ENCODE measurements around the gene ZFP36.

ZFP36 gene

DNA sequence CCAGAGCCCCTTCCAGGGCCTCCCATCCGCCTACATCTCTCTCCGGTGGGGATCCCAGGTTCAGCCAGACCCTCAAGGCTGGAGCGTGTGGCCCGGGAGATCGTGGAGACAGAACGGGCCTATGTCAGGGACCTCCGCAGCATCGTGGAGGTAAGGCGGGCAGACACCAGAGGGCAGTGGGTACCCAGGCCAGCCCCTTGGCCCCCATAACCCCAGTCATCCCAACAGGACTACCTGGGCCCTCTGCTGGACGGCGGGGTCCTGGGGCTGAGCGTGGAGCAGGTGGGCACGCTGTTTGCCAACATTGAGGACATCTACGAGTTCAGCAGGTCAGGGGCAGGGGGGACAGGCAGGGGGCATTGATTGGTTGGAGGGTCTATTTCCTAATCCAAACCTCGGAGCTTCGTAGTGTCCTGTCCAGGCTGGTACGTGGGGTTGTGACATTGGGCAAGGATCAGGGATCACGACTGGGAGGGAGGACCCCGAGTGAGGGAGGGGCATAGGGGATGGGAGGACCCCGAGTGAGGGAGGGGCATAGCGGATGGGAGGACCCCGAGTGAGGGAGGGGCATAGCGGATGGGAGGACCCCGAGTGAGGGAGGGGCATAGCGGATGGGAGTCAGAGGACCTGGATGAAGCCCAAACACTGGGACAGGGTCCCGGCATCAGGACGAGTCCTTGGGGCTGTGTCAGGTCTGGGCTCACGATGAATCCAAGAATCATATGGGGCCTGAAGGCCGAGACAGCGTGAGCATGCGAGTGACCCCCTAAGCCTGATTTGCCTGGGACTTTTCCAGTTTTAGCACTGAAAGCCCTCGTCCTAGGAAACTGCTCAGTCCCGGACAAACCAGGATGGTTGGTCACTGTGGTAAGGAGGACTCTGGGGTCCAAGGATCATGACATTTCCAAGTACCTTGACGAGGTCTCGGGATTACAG is 8.7 kb downstream of the ZFP36 start:
- H3K4me3 Mint-ChIP-seq = no peak overlapping the region
- no peak overlapping the region for H3K27ac Mint-ChIP-seq

DNA sequence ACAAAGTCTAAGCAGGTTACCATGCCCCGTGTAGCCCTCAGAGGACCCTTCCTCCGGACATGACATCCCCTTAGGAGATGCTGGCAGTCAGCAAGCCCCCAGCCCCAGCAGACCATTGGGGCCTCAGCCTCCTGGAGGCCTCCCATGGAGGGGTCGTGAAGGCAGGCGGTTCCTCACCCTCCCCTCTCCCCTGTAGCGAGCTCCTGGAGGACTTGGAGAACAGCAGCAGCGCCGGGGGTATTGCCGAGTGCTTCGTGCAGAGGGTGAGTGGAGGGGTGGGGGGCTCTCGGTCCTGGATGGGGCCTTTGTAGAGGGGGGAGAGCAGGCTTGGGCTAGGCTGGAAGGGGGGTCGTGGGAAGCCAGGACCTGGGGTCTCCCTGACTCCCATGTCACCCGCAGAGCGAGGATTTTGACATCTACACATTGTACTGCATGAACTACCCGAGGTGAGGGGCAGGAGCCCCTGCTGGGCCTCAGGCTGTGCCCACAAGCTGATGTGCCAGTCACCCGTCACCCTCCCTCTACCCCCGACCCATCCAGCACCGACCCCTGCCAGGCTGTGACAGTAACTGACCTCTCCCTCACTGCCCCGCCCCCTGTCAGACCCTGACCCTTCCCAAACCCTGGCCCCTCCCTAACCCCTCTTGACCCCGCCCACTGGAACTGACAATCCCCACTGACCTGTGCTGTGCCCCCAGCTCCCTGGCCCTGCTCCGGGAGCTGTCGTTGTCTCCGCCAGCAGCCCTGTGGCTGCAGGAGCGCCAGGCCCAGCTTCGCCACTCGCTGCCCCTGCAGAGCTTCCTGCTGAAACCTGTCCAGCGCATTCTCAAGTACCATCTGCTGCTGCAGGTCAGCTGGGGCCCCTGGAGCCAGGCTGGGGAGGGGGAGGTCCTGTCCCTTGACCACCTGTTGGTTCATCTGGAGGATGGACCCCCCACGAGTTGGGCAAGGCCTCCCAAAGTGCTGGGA is 9.8 kb downstream of the ZFP36 start:
- H3K4me3 Mint-ChIP-seq = no peak overlapping the region
- peaks cover 19% of the 10 kb centered on the region for H3K4me1 Mint-ChIP-seq (ENCODE audit: low read depth)
- no peaks in the 10 kb centered on the region for H3K9me3 Mint-ChIP-seq
- H3K27ac Mint-ChIP-seq = no peak overlapping the region
- no peaks in the 10 kb centered on the region for H3K27me3 Mint-ChIP-seq (ENCODE audit: low read depth)
- H3K36me3 Mint-ChIP-seq (ENCODE audit: low read depth) = peaks cover 10% of the 10 kb centered on the region

More for the DNA sequence above, 8.7 kb downstream of the ZFP36 start:
- Mint-ChIP-seq H3K9me3 (no peaks in the 10 kb centered on the region), H3K27me3 (ENCODE audit: low read depth) (no peaks in the 10 kb centered on the region), H3K4me1 (ENCODE audit: low read depth) (peaks cover 30% of the 10 kb centered on the region), H3K36me3 (ENCODE audit: low read depth) (peaks cover 18% of the 10 kb centered on the region)

DNA sequence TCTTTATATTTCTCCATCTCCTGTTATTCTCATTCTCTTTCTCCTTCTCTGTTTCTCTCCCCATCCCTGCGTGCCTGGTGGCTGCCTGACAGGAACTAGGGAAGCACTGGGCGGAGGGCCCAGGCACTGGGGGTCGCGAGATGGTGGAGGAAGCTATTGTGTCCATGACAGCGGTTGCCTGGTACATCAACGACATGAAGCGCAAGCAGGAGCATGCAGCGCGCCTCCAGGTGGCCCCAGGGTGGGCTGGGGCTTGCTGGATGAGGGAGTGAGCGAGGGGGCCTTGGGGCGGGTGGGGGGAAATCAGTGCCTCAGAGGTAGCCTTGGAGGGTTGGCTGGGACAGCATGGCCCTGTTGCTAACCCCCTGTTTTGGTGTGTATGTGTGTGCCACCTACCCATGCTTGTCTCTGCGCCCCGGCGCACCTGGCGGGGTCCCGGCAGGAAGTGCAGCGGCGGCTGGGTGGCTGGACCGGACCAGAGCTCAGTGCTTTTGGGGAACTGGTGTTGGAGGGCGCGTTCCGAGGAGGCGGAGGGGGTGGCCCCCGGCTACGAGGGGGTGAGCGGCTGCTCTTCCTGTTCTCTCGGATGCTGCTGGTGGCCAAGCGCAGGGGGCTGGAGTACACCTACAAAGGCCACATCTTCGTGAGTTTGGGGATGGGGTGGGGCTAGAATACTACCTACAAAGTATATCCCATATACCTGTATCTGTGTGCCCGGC is 11.0 kb downstream of the ZFP36 start:
- peak overlapping the region; percentile 40 for H3K4me3 Mint-ChIP-seq
- H3K4me1 Mint-ChIP-seq (ENCODE audit: low read depth) = peaks cover 12% of the 10 kb centered on the region
- peaks cover 9% of the 10 kb centered on the region for H3K36me3 Mint-ChIP-seq (ENCODE audit: low read depth)
- H3K27me3 Mint-ChIP-seq (ENCODE audit: low read depth) = no peaks in the 10 kb centered on the region
- H3K9me3 Mint-ChIP-seq = no peaks in the 10 kb centered on the region
- no peak overlapping the region for H3K27ac Mint-ChIP-seq

DNA sequence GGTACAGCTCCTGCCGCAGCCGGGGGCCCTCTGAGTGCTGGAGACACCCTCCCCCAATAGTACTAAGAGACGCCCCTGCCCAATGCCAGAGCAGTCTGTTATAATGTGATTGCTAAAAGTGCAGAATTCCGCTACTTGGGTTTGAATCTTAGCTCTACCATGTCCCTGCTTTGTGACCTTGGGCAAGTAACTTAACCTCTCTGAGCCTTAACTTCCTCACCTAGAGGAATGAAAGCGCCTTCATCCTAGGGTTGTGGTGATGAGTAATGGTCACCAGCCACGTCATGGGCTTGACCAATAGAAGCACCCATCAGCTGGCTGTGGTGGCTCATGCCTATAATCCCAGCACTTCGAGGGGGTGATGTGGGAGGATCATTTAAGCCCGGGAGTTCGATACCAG is 12.4 kb downstream of the ZFP36 start:
- Mint-ChIP-seq H3K36me3 (ENCODE audit: low read depth) (peaks cover 13% of the 10 kb centered on the region), H3K27me3 (ENCODE audit: low read depth) (no peaks in the 10 kb centered on the region), H3K4me3 (no peak overlapping the region), H3K4me1 (ENCODE audit: low read depth) (peaks cover 9% of the 10 kb centered on the region), H3K27ac (no peak overlapping the region), H3K9me3 (no peaks in the 10 kb centered on the region)

DNA sequence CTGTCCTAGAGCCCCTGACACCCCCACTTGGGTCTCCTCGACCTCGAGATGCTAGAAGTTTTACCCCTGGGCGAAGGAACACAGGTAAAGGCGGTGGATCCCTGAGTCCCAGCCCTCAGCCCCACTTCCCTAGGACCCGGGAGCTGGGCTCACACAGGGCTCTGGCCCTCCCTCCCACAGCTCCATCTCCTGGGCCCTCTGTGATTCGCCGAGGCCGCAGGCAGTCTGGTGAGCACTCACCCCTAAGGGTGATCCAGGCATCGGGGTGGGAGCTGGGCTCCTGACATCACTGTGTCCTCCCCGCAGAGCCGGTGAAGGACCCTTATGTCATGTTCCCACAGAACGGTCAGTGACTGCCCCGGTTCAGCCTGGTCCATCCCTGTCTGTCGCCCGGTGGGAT is 14.1 kb downstream of the ZFP36 start:
- peaks cover 2% of the 10 kb centered on the region for H3K4me1 Mint-ChIP-seq (ENCODE audit: low read depth)
- H3K9me3 Mint-ChIP-seq = no peaks in the 10 kb centered on the region
- no peak overlapping the region for H3K4me3 Mint-ChIP-seq
- peaks cover 22% of the 10 kb centered on the region for H3K36me3 Mint-ChIP-seq (ENCODE audit: low read depth)
- no peaks in the 10 kb centered on the region for H3K27me3 Mint-ChIP-seq (ENCODE audit: low read depth)
- no peak overlapping the region for H3K27ac Mint-ChIP-seq

DNA sequence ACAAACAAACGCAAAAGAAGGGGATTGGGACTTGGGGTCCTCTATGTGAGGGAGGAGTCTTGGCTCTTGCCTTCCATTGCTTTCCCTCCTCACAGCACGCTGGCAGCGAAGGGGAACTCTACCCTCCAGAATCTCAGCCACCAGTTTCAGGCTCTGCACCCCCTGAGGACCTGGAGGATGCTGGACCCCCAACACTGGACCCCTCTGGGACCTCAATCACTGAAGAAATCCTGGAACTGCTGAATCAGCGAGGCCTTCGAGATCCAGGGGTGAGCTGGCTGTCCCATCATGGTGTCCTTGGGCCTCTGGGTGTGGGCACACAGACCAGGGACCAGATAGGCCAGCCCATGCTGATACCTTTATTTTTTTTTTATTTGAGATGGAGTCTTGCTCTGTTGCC is 15.4 kb downstream of the ZFP36 start:
- Mint-ChIP-seq H3K27me3 (ENCODE audit: low read depth) (no peaks in the 10 kb centered on the region), H3K9me3 (no peaks in the 10 kb centered on the region), H3K27ac (no peak overlapping the region), H3K36me3 (ENCODE audit: low read depth) (peaks cover 24% of the 10 kb centered on the region), H3K4me3 (no peak overlapping the region), H3K4me1 (ENCODE audit: low read depth) (peaks cover 4% of the 10 kb centered on the region)

DNA sequence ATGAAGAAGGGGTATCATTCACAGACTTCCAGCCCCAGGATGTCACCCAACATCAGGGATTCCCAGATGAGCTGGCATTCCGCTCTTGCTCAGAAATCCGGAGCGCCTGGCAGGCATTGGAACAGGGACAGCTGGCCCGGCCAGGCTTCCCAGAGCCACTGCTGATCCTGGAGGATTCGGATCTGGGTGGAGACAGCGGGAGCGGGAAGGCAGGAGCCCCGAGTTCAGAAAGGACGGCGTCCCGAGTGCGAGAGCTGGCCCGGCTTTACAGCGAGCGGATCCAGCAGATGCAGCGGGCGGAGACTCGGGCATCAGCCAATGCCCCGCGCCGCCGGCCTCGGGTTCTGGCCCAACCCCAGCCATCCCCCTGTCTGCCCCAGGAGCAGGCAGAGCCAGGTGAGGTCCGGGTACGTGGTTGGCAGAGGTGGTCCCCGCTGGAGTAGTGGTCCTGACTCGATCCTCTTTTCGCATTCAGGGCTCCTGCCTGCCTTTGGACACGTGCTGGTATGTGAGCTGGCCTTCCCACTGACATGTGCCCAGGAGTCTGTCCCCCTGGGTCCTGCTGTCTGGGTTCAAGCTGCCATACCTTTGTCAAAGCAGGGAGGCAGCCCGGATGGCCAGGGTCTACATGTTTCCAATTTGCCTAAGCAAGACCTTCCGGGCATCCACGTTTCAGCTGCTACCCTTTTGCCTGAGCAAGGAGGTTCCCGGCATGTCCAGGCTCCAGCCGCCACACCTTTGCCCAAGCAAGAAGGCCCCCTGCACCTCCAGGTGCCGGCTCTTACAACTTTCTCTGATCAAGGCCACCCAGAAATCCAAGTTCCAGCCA is 16.8 kb downstream of the ZFP36 start:
- H3K27ac Mint-ChIP-seq = no peak overlapping the region
- no peaks in the 10 kb centered on the region for H3K27me3 Mint-ChIP-seq (ENCODE audit: low read depth)
- H3K4me3 Mint-ChIP-seq = no peak overlapping the region
- H3K36me3 Mint-ChIP-seq (ENCODE audit: low read depth) = peaks cover 21% of the 10 kb centered on the region
- H3K9me3 Mint-ChIP-seq = no peaks in the 10 kb centered on the region
- peaks cover 2% of the 10 kb centered on the region for H3K4me1 Mint-ChIP-seq (ENCODE audit: low read depth)

DNA sequence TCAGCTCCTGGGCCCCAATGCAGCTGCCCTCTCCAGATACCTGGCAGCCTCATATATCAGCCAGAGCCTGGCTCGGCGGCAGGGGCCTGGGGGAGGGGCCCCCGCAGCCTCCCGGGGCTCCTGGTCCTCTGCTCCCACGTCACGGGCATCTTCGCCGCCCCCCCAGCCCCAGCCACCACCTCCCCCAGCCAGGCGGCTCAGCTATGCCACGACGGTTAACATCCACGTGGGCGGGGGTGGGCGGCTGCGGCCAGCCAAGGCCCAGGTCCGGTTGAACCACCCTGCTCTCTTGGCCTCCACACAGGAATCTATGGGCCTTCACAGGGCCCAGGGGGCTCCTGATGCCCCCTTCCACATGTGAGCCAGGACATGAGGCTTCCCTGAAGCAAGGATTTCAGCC is 18.3 kb downstream of the ZFP36 start:
- H3K27me3 Mint-ChIP-seq (ENCODE audit: low read depth) = no peaks in the 10 kb centered on the region
- peaks cover 2% of the 10 kb centered on the region for H3K4me1 Mint-ChIP-seq (ENCODE audit: low read depth)
- H3K27ac Mint-ChIP-seq = no peak overlapping the region
- no peaks in the 10 kb centered on the region for H3K9me3 Mint-ChIP-seq
- no peak overlapping the region for H3K4me3 Mint-ChIP-seq
- peaks cover 15% of the 10 kb centered on the region for H3K36me3 Mint-ChIP-seq (ENCODE audit: low read depth)

DNA sequence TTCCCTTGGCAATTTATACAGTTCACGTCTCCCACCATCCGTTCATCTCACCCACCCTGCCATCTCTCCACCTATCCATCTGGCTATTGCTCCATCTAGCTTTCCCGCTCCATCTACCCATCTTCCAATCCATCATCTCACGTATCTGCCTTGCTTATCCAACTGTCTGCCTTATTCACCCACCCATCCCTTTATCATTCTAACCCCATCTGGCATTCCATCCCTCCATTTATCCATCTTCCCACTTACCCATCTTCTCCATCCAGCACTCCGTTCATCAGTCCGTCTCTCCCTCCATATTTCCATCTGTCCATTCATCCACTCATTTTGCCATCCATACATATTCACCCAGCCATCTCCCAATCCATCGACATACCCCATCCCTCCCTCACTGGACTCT is 19.1 kb downstream of the ZFP36 start:
- no peak overlapping the region for H3K27ac Mint-ChIP-seq

DNA sequence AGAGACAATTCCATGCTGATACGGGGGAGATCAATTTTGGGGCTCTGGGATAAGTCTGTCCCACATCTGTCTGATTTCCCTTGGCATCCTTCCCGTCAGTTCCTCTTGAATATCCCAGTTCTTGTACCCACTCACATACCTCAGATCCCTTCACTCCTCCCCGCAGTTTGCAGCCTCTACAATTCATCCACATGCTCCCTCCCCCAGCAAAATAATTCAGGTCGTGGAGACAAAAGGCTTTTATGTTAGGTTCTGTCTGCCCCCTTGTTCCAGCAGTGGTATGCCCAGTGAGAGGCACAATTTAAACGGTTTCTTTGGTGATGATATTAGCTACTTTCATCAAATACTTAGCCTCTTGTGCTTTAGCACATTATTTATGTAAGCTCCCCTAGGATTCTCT is 19.5 kb downstream of the ZFP36 start:
- Mint-ChIP-seq H3K4me1 (ENCODE audit: low read depth) (peaks cover 11% of the 10 kb centered on the region), H3K27ac (no peak overlapping the region), H3K9me3 (no peaks in the 10 kb centered on the region), H3K27me3 (ENCODE audit: low read depth) (no peaks in the 10 kb centered on the region), H3K36me3 (ENCODE audit: low read depth) (peaks cover 18% of the 10 kb centered on the region), H3K4me3 (no peak overlapping the region)

More for the DNA sequence above, 19.1 kb downstream of the ZFP36 start:
- Mint-ChIP-seq H3K4me3 (no peak overlapping the region), H3K9me3 (no peaks in the 10 kb centered on the region), H3K4me1 (ENCODE audit: low read depth) (peaks cover 6% of the 10 kb centered on the region), H3K36me3 (ENCODE audit: low read depth) (peaks cover 15% of the 10 kb centered on the region), H3K27me3 (ENCODE audit: low read depth) (no peaks in the 10 kb centered on the region)

DNA sequence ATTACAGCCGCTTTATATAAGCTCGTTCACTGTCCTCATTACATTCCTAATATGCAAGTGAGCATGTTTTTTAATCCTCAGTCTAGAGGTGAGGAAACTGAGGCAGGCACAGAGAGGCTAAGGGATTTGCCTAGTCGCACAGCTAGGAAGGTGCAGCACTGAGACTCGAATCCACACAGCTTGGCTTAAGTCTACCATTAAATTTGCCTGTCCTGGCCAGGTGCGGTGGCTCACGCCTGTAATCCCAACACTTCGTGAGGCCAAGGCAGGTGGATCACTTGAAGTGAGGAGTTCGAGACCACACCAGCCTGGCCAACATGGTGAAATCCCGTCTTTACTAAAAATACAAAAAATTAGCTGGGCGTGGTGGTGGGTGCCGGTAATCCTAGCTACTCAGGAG is 21.1 kb downstream of the ZFP36 start:
- Mint-ChIP-seq H3K27me3 (ENCODE audit: low read depth) (no peaks in the 10 kb centered on the region), H3K9me3 (no peaks in the 10 kb centered on the region), H3K4me3 (no peak overlapping the region), H3K36me3 (ENCODE audit: low read depth) (peaks cover 25% of the 10 kb centered on the region), H3K27ac (no peak overlapping the region), H3K4me1 (ENCODE audit: low read depth) (peaks cover 13% of the 10 kb centered on the region)

DNA sequence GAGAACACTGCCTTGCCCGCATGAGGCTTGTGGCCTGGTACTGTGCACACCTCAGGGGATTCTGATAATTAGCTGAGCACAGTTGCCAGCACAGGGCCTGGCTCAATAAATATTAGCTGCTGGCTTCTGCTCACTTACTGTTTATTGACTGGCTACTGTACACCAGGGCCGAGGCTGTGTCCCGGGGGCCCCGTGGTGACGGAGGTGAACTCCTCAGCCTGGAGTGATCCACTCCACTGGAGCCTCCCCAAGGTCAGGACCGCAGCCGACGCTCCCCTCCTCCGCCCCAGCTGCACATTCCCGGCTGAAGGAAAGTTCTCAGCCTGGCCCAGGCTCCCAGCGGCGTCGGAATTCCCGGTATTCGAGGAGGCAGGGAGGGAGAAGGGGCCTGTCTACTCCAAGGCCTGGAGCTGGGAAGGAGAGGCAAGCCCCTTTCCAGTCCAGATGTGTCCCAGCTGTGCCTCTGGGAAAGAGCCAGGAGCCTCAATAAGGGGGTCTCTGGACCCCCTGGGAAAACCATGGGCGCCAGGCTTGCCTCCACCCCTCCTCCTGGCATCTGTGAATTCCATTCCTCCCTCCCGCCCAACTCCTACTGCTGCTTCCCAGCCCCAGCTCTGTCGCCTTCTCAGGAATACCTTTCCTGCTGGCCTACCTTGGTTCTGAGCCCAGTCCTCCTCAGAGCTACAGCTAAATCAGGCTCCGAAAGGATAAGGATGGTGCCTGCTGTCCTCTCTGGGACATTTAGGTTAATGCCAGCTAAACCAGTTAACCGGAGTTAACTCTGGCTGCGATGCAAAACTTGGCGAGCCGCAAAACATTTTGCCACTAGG is 21.9 kb downstream of the ZFP36 start:
- H3K4me3 Mint-ChIP-seq = no peak overlapping the region
- H3K4me1 Mint-ChIP-seq (ENCODE audit: low read depth) = peaks cover 20% of the 10 kb centered on the region
- no peaks in the 10 kb centered on the region for H3K27me3 Mint-ChIP-seq (ENCODE audit: low read depth)
- peaks cover 30% of the 10 kb centered on the region for H3K36me3 Mint-ChIP-seq (ENCODE audit: low read depth)
- no peaks in the 10 kb centered on the region for H3K9me3 Mint-ChIP-seq
- no peak overlapping the region for H3K27ac Mint-ChIP-seq
